HG02840 (cell line): ENCODE results near the gene ANKRD39.

ENCODE experiments used
- ATAC-seq: cut with Tn5 transposase; IDR thresholded peaks from one replicate; pipeline ENCODE4 v1.9.1; 2021; ENCODE audit warnings: mild to moderate bottlenecking, moderate library complexity, moderate number of reproducible peaks; ENCODE audit not compliant: unreplicated experiment, low FRiP score

The ANKRD39 gene

DNA sequence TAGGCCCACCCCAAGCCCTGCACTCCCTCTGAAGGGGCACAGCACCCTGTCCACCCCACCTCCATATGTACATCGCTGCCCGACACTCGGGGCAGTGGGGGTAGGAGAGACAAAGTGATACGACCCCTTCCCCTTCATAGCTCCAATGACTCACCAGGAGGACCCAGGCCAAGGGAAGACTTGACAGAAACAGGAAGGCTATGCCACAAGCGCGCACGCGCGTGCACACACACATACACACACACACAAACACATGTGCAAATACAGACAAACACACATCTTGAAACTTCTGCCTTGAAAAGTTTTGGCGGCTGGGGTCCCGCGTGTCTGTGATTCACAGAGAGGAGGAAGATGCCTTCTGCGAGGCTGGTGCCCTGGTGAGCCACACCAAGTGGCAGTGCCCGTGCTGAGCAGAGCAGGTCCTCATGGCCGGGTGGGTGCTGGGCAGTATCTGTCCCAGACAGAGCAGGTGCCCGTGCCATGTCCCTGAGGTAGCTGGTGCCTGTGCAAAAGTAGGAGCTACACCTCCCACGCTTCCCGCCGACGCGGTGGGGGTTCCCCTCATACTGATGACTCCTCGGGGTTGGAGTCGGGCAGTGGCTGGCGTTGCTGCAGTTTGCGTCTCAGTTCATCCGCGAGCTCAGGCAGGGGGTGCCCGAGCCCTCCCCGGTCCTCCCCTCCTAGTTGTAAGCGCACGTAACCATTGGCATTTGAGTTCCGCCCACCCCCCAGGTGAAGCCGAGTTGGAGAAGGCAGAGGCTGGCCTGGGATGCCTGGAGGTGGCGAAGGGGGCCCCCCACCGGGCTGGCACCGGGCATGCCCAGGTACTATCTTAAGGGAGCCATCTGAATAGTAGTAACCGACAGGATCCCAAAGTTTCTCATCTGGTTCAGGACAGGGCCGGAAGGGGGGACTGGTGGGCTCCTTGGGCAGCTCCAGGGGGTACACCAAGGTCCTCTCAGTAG, 2.5 kb upstream of the ANKRD39 start:
- no peak for ATAC-seq

DNA sequence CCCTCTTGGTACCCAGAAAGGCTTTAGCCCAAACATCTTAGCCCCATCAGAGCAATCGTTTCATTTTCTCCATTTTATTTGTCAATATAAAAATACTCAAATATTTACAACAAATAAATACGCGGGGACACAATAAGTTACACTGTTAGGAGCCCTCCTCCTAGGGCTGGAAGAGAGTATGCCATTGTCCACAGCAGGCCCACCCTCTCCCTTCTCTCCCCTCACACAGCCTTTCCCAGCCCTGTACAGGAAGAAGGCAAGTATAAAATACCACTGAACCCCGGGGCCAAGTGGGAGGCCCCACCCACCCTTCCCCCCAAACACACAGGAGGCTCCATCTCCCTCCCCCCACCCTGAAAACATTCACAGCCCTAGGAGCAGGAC, 1.9 kb upstream of the ANKRD39 start:
- no peak for ATAC-seq

DNA sequence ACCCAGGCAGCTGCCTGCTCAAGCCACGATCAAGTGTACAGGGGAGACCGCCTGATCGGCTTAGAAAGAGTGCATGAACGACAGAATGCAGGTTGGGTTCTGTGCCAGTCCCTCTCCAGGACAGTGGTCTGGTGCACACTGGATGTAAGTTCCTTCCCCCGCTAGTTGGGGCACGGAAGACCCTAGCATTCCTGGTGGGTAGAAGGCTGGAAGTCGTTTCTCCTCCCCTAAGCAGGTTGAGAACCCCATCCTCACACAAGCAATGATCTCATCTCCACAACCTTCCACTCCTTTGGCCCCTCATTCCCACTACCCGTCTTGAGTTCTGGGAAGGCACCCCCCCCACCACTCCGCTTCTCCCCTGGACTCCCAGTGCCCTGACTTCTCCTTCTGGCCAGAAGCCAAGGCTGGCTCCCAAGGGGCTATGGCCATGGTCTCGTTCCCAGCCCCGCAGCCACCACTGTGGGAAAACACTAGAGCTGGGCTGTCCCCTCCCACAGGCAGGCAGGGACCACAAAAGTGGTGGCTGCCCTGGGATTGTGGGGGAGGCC, 1.4 kb upstream of the ANKRD39 start:
- ATAC-seq, result no peak

DNA sequence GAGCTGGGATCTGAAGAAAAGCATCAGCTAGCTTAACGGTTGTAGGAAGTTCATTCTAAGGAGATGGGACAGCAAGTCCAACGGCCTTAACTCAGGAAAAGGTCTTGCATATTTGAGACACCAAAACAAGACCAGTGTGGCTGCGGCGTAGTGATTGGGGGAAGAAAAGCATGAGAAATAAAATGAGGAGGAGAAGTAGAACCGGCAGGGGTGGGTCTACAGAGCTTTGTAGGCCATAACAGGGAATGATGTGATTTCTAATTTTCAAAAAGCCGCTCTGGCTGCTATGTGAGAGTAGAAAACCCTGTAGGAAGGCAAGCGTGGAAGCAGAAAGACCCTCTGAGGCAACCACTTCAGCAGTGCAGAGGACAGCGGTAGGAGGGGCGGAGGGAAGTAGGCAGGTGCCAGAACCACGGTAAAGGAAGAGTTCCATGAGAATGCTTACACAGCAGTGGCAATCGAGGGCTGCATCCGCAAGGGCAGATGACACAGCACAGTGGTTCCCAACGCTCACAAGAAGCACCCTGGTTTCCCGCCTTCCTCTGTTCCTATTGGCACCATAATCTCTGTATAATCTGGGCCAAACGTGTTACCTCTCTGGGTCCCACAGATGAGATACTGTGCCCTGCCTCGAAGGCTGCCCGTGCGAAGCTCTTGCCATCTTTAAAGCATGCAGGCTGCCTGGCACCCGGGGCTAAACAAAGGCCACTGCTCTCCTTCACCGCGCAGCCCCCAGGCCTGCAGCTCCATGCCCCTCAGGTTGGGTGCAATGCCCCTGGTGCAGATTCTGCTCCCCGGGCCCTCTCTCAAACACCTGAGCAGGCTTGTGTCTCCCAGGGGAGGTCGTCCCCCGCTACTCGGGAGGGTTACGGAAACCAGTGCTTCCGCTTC, 795 bp downstream of the ANKRD39 start:
- ATAC-seq, result no peak

DNA sequence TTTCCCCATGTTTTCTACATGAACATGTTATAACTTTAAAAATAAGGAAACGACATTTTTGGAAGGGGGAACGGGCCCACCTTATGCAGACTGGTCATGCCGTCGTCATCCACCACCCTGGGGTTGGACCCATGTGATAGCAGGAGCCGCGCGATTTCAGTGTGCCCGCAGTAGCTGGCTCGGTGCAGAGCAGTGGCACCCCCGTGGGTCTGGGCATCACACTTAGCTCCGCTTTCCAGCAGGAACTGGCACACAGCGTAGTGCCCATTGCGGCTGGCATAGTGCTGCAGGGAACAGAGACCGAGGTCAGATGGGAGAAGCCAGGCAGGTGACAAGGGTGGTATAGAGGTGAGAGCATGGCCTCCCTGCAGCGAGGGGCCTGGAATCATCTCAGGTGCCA, 4.5 kb downstream of the ANKRD39 start:
- no peak for ATAC-seq

DNA sequence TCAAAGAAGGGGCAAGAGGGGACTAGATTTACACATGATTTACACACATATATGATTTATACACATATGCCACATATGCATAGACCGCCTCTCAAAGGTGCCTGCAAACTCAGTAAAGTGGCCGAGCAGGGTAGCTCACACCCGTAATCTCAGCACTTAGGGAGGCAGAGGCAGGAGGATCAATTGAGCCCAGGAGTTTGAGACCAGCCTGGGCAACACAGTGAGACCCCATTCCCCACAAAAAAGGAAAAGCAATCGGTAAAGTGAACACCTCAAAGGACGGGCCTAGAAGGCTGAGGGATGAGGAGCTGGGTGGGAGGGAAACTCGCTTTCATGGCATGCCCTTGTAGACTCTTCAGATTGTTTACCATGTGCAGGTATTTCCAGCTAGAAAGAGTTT, 5.1 kb downstream of the ANKRD39 start:
- no peak for ATAC-seq

DNA sequence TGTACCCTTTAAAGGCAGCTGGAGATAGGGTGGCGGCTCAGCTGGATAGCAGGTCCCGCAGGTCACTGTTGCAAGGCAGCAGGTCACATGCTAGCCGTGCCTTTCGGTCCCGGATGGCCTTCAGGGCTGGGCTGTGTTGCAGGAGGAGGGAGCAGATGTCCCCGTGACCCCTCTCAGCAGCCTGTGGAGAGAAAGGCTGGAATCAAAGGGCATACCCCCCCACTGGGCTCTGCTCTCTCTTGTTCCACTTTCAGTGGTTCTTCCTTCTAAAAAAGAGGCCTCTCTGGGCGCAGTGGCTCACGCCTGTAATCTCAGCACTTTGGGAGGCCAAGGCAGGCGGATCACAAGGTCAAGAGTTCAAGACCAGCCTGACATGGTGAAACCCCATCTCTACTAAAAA, 9.6 kb downstream of the ANKRD39 start:
- ATAC-seq, result no peak

DNA sequence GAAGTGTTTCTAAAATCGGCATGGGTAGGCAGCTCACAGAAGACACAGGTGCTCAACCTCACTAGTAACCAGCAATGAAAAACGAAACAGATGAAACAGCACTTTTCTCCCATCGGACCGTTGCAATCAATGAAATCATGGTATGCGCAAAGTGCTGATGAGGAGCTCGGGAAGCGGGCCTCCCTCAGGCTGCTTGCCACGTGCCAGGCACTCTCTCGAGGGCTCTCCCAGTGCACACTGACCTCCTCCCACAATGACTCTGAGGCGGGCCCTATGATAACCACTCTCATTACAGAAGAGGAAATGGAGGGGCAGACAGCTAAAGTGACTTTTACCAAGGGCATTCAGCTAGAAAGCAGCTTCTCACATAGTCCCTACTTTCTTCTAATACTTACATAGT, 10.2 kb downstream of the ANKRD39 start:
- no peak for ATAC-seq

DNA sequence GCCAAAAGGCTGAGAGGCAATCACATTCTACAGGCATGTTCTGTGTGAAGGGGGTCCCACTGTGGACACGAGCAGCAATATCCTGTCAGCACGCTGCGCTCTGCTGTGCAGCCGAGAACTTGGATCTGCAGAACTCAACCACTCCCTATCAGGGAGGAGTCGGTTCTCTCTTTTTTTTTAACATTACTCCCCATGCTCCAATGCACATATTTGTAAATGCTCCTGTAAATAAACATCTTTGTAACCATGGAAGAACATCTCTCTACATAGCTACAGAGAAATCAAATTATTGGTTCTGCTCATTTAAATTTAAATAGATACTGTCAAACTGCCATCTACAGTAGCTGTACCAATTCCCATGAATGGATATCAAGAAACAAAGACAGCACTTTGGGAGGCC, 11.0 kb downstream of the ANKRD39 start:
- no peak for ATAC-seq

DNA sequence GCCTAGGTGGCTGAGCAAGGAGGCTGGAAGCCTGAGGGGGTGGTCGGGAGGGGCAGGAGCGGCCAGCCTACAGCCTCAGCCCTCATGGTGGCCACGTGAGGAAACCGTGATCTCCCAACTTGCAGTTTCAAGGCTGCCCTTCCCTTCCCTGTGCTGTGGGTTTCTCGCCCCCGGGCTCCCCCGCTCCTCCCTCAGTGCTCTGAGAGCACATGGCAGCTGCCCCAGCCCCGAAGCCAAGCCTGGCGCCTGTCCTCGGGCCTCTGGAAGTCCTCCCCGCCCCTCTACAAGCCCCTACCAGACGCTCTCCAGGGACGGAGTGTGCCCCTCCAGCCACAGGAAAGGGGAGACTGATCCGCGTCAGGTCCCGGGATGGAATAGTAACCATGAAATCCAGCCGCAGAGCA, 13.4 kb downstream of the ANKRD39 start:
- no peak for ATAC-seq

DNA sequence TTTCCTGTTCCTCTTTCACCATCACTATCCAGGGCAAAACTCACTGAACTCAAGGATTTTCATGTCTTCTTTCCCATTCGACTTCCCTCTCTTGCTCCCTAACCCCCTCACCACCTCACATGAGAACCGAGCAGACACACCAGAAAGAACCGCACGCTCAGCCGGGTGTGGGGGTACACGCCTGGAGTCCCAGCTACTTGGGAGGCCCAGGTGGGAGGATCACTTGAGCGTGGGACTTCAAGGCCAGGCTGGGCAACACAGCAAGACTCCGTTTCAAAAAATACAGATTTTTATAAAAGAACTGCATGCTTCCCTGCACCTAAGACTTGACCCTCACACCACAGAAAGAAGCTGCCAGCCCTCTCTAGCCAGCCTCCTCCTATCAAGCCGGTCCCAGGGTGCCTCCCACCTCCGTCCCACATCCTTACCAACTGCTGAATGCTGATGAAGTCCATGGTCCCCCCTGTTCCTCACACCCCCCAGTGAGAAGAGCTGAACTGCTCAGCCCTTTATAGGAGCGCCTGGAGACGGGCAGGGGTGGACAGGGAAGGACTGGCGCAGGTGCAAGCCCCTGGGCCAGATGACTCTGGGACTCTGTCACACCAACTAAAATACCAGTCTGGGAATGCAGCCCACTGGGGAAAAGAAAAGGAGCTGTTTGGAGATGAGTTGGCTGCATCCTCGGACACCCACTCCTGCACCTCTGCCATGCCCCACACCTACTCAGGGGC, 14.1 kb downstream of the ANKRD39 start, which contains the start of gene ANKRD23:
ANKRD23 (minus strand) TSS at position 484 of the 731 bp plus-strand sequence; CDS start at position 455, 29 bp downstream.
- ATAC-seq, result no peak

DNA sequence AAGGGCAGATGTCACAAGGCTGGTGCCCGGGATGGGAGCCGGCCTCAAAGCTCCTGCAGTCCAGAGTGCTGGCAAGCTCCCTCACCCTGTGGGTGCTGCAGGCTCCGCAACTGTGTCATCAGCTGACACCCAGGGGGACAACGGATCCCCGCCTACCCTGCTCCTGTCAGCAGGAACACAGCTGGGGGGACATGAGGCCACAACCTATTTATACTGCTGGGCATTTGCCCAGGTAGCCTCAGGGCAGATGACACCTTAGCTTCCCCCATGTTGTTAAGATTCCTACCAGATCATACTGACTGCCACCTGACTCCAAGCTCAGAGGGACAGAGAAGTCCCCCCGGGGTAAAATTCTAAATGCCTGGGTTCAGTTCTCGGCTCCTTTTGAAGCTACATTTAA, 15.2 kb downstream of the ANKRD39 start:
- no peak for ATAC-seq

DNA sequence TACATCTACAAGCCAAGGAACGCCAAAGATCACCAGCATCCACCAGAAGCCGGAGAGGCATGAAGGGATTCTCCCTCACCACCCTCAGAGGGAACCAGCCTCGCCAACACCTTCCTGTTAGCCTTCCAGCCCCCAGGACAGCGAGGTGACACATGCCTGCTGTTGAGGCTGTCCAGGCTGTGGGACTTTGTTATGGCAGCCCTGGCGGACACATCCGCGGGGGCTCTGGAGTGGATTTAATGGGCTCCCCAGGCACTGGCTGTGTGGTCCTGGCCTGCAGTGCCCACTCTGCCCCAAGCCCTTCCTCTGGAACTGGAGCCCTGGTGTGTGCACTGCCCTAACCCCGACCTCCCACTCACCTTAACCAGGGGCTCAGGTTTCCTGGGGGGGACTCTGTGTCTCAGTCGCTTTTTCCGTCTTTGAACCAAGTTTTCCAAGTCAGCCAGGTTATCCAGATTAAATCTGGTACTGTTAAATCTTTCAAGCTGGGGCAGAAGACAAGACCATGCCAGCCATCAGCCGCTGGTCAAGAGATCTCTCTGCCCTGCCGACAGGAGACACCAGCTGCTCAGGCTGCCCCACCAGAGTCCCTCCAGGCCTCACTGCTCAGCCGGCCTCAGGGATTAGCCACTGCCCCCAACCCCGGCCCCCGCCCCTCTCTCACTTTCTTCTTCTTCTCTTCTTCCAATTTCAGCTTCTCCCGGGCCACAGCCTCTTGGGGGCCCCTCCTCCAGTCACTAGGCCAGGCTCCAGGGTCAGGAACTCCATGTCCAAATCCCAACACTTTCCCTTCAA, 15.9 kb downstream of the ANKRD39 start:
- no peak for ATAC-seq

DNA sequence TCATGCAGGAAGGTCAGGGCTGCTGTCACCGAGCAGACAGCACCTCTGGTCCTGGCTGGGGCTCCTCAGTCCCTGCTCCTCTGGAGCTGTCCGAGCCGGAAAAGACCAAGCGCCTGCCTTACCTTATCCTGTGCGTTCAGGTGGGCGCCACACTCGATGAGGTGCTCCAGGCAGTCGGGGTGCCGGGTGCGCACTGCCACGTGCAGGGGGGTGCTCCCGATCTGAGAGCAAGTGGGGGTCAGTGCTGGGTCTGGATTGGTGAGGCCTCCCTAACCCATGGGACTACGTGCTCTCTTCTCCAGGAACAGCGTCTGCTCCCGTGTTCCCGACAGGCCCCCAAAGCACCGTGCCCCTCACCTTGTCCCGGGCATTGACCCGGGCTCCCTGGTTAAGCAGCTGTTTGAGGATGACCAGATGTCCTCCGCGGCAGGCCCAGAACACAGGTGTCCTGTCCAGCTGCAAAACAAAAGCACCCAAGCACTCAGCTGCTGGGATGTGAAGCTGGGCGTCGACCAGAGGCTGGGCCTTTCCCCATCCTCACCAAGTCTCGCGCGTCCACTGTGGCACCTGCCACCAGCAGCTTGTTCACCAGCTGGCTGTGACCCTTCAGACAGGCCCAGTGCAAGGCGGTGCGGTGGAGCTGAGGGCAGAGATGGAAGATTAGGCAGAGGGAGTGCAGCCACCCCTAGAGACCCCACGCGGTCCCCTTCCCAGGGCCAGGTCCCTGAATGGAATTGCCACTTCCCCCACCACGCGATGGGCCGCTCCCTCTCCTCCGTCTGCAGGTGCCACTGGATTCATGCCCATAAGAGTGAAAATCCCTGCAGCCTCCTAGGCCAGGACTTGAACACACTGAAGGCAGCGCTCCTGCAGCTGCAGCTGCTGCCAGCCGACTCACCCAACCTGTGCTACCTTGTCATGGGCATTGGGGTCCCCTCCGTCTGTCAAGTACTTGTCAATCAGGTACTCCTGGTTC, 17.7 kb downstream of the ANKRD39 start:
- no peak for ATAC-seq

DNA sequence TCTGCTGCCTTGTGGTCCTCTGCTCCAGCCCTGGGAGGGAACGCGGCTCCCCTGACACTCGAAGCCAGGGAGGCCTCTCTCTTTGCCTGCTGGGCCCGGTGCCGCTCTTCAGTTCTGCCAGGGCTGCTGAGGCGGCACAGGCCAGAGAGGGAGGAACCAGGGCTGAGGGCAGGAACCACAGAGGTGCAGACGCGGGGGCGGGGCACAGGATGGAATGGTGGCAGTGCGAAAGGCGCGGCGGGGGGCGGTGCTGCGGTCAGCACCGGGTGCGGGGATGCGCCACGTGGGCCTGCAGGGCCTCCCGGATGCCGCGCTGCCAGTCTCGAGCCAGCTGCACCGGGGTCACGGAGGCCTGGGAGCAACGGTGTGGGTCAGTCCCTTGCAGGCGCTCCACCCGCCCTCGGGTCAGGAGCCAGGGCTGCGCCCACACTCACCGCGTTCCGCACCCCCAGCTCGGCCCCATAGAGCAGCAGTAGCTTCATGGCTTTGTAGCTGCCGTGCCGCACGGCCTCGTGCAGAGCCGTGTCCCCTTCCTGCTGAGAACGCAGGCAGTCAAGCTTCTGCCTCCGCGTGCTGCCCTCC, 18.4 kb downstream of the ANKRD39 start:
- ATAC-seq, result no peak

DNA sequence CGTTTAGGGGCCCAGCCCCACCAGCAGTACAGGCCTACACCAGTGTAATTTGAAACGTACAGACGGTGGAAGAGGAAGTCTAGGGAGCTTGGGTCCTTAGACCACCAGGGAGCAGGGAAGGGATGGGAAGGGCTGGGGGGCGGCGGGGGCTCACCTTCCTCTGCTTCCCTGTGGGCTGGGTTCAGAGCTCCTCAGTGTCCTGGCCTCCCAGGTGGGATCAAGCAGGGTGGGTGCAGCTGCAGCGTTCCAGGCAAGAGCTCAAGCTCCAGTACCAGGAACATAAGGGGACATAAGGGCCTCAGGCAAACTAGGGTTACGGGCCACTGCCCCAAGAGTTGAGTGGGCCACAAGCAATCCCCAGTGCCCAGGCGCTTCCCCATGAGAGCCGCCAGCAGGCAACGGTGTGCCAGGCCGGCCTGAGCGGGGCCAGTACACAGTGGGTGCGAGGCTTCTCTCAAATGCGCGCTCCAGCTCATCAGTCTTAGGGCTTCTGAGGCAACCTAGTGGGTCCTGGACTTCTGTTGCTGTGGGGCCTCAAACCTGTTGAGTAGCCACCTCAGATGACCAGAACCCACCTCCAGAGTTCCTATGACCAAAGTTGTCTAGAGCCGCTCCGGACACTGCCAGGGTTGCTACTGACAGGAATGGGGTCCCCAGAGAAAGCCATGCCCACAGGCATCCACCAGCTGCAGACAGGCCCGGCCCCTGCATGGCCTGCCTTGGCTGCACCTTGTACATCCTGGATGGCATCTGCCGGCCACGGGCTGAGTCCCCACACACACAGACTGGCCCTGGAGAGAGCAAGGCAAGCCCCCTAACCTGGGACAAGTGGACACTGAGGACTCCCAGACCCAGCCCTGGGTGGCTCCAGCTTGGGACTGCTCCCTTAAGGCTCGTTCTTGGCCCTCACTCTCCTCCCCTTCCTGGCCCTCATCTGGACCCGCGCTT, 19.2 kb downstream of the ANKRD39 start:
- no peak for ATAC-seq

DNA sequence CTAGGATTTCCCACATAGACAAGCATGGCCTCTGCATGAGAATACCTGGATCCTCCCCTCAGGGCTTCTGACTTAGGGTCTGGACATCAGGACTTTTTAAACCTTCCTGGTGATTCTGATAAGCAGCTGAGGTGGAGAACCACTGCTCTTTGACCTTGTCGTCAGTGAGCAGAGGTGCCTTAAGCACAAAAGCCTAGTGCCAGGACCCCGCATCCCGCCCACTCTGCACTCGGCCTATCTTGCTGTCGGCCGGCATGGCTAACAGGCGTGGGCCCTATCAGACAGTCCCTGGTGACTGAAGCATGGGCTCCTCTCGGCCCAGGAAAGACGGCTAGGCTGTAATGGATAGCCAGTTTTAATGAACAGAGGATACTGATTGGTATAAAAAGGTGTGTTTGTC, 20.2 kb downstream of the ANKRD39 start:
- ATAC-seq, result no peak
